HL-60 (cell line): Measurements from ENCODE around the gene UGT1A7.

ENCODE experiments used
- GABPA ChIP-seq: IDR thresholded peaks from 2 replicates; pipeline ENCODE4 v1.6.1; 2012; ENCODE audit warnings: low read depth
- POLR2AphosphoS5 ChIP-seq: IDR thresholded peaks from 2 replicates; pipeline ENCODE4 v1.6.1; 2012; ENCODE audit warnings: low read depth
- SPI1 ChIP-seq: IDR thresholded peaks from 2 replicates; pipeline ENCODE4 v1.6.1; 2012; ENCODE audit warnings: low read depth, mild to moderate bottlenecking, borderline replicate concordance
- TF ChIP-seq, protein P1 (sequence below): IDR thresholded peaks from one replicate; pipeline ENCODE4 v1.5.1; 2011; ENCODE audit warnings: low read length, control low read depth, inconsistent platforms; ENCODE audit not compliant: insufficient read depth
- TF ChIP-seq, protein P2 (sequence below): IDR thresholded peaks from 2 replicates; pipeline ENCODE4 v1.6.1; 2012; ENCODE audit warnings: low read depth; ENCODE audit not compliant: insufficient replicate concordance

GRCh38 chr2:233816771-233817170 is 135.1 kb downstream of the UGT1A7 start:
- TF ChIP-seq, protein P1, sequence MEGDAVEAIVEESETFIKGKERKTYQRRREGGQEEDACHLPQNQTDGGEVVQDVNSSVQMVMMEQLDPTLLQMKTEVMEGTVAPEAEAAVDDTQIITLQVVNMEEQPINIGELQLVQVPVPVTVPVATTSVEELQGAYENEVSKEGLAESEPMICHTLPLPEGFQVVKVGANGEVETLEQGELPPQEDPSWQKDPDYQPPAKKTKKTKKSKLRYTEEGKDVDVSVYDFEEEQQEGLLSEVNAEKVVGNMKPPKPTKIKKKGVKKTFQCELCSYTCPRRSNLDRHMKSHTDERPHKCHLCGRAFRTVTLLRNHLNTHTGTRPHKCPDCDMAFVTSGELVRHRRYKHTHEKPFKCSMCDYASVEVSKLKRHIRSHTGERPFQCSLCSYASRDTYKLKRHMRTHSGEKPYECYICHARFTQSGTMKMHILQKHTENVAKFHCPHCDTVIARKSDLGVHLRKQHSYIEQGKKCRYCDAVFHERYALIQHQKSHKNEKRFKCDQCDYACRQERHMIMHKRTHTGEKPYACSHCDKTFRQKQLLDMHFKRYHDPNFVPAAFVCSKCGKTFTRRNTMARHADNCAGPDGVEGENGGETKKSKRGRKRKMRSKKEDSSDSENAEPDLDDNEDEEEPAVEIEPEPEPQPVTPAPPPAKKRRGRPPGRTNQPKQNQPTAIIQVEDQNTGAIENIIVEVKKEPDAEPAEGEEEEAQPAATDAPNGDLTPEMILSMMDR, result no peak
- TF ChIP-seq POLR2AphosphoS5 (no peak), GABPA (no peak), SPI1 (no peak)
- TF ChIP-seq, protein P2, sequence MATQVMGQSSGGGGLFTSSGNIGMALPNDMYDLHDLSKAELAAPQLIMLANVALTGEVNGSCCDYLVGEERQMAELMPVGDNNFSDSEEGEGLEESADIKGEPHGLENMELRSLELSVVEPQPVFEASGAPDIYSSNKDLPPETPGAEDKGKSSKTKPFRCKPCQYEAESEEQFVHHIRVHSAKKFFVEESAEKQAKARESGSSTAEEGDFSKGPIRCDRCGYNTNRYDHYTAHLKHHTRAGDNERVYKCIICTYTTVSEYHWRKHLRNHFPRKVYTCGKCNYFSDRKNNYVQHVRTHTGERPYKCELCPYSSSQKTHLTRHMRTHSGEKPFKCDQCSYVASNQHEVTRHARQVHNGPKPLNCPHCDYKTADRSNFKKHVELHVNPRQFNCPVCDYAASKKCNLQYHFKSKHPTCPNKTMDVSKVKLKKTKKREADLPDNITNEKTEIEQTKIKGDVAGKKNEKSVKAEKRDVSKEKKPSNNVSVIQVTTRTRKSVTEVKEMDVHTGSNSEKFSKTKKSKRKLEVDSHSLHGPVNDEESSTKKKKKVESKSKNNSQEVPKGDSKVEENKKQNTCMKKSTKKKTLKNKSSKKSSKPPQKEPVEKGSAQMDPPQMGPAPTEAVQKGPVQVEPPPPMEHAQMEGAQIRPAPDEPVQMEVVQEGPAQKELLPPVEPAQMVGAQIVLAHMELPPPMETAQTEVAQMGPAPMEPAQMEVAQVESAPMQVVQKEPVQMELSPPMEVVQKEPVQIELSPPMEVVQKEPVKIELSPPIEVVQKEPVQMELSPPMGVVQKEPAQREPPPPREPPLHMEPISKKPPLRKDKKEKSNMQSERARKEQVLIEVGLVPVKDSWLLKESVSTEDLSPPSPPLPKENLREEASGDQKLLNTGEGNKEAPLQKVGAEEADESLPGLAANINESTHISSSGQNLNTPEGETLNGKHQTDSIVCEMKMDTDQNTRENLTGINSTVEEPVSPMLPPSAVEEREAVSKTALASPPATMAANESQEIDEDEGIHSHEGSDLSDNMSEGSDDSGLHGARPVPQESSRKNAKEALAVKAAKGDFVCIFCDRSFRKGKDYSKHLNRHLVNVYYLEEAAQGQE, result no peak
